Stomach (tissue), 4 donors: ENCODE results near the gene FETUB.

Experiments used
- CTCF ChIP-seq, 7 experiments: fragments of 450-650 bp in 4 of 7; fragments of 200-600 bp in 3 of 7; sonication (generic) in 3 of 7; IDR thresholded peaks; one replicate each; pipeline ENCODE4 v1.5.1; 2016 to 2019; ENCODE audit warnings: antibody characterized with exemption in 7 of 7, control low read depth in 2 of 7, mild to moderate bottlenecking in 1 of 7
- POLR2A ChIP-seq, 4 donors: fragments of 450-650 bp; IDR thresholded peaks; one replicate each; pipeline ENCODE4 v1.6.1; 2016; ENCODE audit warnings: antibody characterized with exemption in 4 of 4, control low read depth in 2 of 4, mild to moderate bottlenecking in 1 of 4, moderate library complexity in 1 of 4

- TF ChIP-seq CTCF (IDR thresholded peaks at IDR 0.05) (no peak), POLR2A (IDR thresholded peaks at IDR 0.05) (no peak)
These were observed 57.3 kb downstream of the FETUB start for GRCh38 chr3:186697510-186697909.
